Caco-2 (cell line): Measurements from ENCODE around the gene TRPM5. TPM values are rescaled to one million over a fixed set of nuclear protein-coding genes. Genes with fewer than 3 reads are reported as not detected.

Experiments
- BruUV-seq: library from RNA; stranded (reverse); fragments of 400-500 nt; replicated peaks from 2 replicates; lab custom pipeline; 2021; lab: Mats Ljungman, UMichigan
- CTCF ChIA-PET: fragments of 300-600 bp; sonication (Branson Sonifier 250); formaldehyde crosslinking; loops from one replicate; lab custom pipeline; 2022; ENCODE audit warnings: antibody characterized with exemption; lab: Charles Lee
- POLR2A ChIA-PET: fragments of 300-600 bp; sonication (Branson Sonifier 250); formaldehyde crosslinking; loops from one replicate; lab custom pipeline; 2022; ENCODE audit warnings: antibody characterized with exemption; lab: Charles Lee
- DNase-seq, 2 experiments: peaks; one replicate each; pipeline versions ENCODE4 v3.0.0 to v3.0.0-alpha.2; 2020 to 2022
- H3K27me3 ChIP-seq: replicated peaks from 2 replicates; pipeline ENCODE4 v1.6.0; 2011; ENCODE audit warnings: low read length; ENCODE audit not compliant: control insufficient read depth, insufficient read depth
- H3K36me3 ChIP-seq: 2 replicates; pipeline ENCODE4 v1.5.1; 2011; ENCODE audit warnings: low read length; ENCODE audit not compliant: control insufficient read depth, insufficient read depth
- H3K4me1 ChIP-seq: fragments of 250-450 bp; sonication (Bioruptor Pico); 2 replicates; pipeline ENCODE4 v1.5.1; 2020; ENCODE audit warnings: mild to moderate bottlenecking
- H3K4me3 ChIP-seq: 2 replicates; pipeline ENCODE4 v1.5.1; 2011; ENCODE audit warnings: low read depth, mild to moderate bottlenecking, control low read depth, low read length
- H3K9me3 ChIP-seq: fragments of 250-450 bp; sonication (Bioruptor Pico); 2 replicates; pipeline ENCODE4 v1.5.1; 2020; ENCODE audit warnings: mild to moderate bottlenecking, moderate library complexity
- H3K27ac Mint-ChIP-seq: one replicate; pipeline ENCODE4 v1.8.0; 2022; ENCODE audit warnings: mixed read lengths; ENCODE audit not compliant: unreplicated experiment
- H3K27me3 Mint-ChIP-seq: one replicate; pipeline ENCODE4 v1.8.0; 2022; ENCODE audit warnings: mixed read lengths; ENCODE audit not compliant: insufficient read depth, unreplicated experiment
- H3K36me3 Mint-ChIP-seq: one replicate; pipeline ENCODE4 v1.8.0; 2022; ENCODE audit warnings: mild to moderate bottlenecking, mixed read lengths; ENCODE audit not compliant: insufficient read depth, unreplicated experiment
- H3K4me1 Mint-ChIP-seq: one replicate; pipeline ENCODE4 v1.8.0; 2022; ENCODE audit warnings: low read depth, mixed read lengths; ENCODE audit not compliant: unreplicated experiment
- H3K4me3 Mint-ChIP-seq: one replicate; pipeline ENCODE4 v1.8.0; 2022; ENCODE audit warnings: mild to moderate bottlenecking, moderate library complexity, mixed read lengths; ENCODE audit not compliant: unreplicated experiment
- H3K9me3 Mint-ChIP-seq: one replicate; pipeline ENCODE4 v1.8.0; 2022; ENCODE audit warnings: mixed read lengths; ENCODE audit not compliant: unreplicated experiment
- intact Hi-C: fragments of 100-400 bp; cut with micrococcal nuclease; formaldehyde crosslinking; loops from one replicate; pipeline ENCODE4 v1.10.0; 2022; ENCODE audit not compliant: unreplicated experiment
- total RNA-seq: library from RNA; stranded (reverse); gene quantifications from 2 replicates; pipeline ENCODE4 v1.2.3, GENCODE V29; 2022
- TF ChIP-seq, protein P1 (sequence below), 2 experiments: fragments of 200-600 bp in 1 of 2; IDR thresholded peaks; 1 replicate in 1 of 2; 2 replicates in 1 of 2; pipeline versions ENCODE4 v1.5.1 to v1.8.0; 2011 to 2022; ENCODE audit warnings: antibody characterized with exemption in 1 of 2, control low read depth in 1 of 2, inconsistent platforms in 1 of 2, low read depth in 1 of 2, low read length in 1 of 2, mild to moderate bottlenecking in 1 of 2, moderate library complexity in 1 of 2; ENCODE audit not compliant: insufficient read depth in 1 of 2, severe bottlenecking in 1 of 2, unreplicated experiment in 1 of 2

The TRPM5 gene
- total RNA-seq, 1 experiment from 2014 or later: not detected

DNA sequence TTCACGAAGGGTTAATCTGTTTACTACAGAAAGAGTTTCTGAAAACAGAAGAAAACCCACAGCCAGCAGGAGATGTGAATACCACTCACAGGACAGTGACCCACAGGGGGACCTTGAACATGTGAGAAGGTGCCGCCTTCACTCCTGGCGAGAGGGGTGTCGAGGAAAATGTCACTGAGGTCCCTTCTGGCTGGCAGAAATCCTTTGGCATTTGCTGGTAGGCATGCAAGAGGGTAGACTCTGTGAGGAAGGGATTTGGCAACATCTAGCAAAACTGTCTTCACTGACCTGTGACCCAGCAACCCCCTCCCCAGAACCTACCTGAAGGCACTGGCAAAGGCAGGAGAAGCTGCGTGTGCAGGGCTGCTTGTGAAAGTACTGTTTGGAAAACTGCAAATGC is 9.1 kb upstream of the TRPM5 start:
- CTCF ChIA-PET: interaction anchor here (0.7 kb wide), 1 partner anchor 225 kb away, joined by 3 read pairs; no protein-coding TSS in a partner anchor
- H3K27me3 Mint-ChIP-seq: peaks cover 4% of the 10 kb centered on the region
- intact Hi-C loops: no loop called here
- Histone ChIP-seq H3K4me3 (no peak overlapping the region), H3K27me3 (no peaks in the 10 kb centered on the region; the same call in 1 of the 2 replicates), H3K4me1 (no peaks in the 10 kb centered on the region), H3K9me3 (no peaks in the 10 kb centered on the region), H3K36me3 (no peaks in the 10 kb centered on the region)
- no TSS peak for BruUV-seq
- no peak overlapping the region for H3K4me3 Mint-ChIP-seq
- H3K9me3 Mint-ChIP-seq: no peaks in the 10 kb centered on the region
- H3K4me1 Mint-ChIP-seq: no peaks in the 10 kb centered on the region
- peak in 1 of 2 experiments; percentile 1 for DNase-seq
- no peak overlapping the region for H3K27ac Mint-ChIP-seq
- no peaks in the 10 kb centered on the region for H3K36me3 Mint-ChIP-seq
- TF ChIP-seq, protein P1, sequence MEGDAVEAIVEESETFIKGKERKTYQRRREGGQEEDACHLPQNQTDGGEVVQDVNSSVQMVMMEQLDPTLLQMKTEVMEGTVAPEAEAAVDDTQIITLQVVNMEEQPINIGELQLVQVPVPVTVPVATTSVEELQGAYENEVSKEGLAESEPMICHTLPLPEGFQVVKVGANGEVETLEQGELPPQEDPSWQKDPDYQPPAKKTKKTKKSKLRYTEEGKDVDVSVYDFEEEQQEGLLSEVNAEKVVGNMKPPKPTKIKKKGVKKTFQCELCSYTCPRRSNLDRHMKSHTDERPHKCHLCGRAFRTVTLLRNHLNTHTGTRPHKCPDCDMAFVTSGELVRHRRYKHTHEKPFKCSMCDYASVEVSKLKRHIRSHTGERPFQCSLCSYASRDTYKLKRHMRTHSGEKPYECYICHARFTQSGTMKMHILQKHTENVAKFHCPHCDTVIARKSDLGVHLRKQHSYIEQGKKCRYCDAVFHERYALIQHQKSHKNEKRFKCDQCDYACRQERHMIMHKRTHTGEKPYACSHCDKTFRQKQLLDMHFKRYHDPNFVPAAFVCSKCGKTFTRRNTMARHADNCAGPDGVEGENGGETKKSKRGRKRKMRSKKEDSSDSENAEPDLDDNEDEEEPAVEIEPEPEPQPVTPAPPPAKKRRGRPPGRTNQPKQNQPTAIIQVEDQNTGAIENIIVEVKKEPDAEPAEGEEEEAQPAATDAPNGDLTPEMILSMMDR (IDR thresholded peaks at IDR 0.05; ENCODE audit: insufficient read depth in 1 of 2, low read depth in 1 of 2, low read length in 1 of 2, severe bottlenecking in 1 of 2, unreplicated experiment in 1 of 2): no peak
- POLR2A ChIA-PET: no interaction called here

DNA sequence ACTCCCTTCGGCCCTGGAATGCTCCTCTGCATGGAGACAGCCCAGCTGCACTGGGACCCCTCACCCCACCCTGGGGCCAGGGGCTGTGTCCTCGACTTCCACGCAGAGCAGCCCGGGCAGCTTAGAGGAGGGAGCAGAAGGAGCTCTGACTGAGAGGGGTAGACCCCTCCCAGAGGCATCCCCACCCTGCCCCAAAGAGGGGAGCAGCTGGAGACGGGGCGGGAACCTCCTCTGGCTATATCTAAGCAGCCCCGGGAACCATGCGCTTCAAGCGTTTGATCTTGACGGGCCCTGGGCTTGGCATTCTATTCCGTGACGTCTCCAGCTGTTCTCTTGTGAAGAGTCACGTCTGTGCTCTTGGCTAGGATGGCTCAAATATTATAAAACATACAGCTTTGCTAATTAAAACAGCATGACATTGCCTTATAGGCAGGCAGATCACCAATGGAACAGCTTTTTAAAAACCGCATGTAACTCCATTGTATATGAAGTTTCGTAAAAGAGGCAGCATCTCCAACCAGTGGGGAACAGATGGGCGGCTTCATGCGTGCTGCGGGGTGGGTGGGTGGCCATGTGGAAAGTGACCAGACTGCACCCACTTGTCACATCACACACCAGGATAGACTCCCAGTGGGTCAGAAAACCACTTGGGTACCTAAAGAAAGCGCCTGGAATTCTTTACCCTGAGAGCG is 8.2 kb upstream of the TRPM5 start:
- no peaks in the 10 kb centered on the region for H3K4me1 Mint-ChIP-seq
- POLR2A ChIA-PET: no interaction called here
- H3K4me1 ChIP-seq: no peaks in the 10 kb centered on the region
- no peak overlapping the region for H3K27ac Mint-ChIP-seq
- no peaks in the 10 kb centered on the region for H3K9me3 Mint-ChIP-seq
- no peaks in the 10 kb centered on the region for H3K36me3 Mint-ChIP-seq
- no peaks in the 10 kb centered on the region for H3K36me3 ChIP-seq
- H3K9me3 ChIP-seq: no peaks in the 10 kb centered on the region
- BruUV-seq: no TSS peak
- H3K27me3 ChIP-seq: peaks cover 3% of the 10 kb centered on the region
- intact Hi-C loops: no loop called here
- peak in 1 of 2 experiments; percentile 27 for DNase-seq
- TF ChIP-seq, protein P1 (IDR thresholded peaks at IDR 0.05; ENCODE audit: insufficient read depth in 1 of 2, low read depth in 1 of 2, low read length in 1 of 2, severe bottlenecking in 1 of 2, unreplicated experiment in 1 of 2): no peak
- CTCF ChIA-PET: no interaction called here
- no peak overlapping the region for H3K4me3 Mint-ChIP-seq
- no peak overlapping the region for H3K4me3 ChIP-seq
- H3K27me3 Mint-ChIP-seq: peaks cover 4% of the 10 kb centered on the region

DNA sequence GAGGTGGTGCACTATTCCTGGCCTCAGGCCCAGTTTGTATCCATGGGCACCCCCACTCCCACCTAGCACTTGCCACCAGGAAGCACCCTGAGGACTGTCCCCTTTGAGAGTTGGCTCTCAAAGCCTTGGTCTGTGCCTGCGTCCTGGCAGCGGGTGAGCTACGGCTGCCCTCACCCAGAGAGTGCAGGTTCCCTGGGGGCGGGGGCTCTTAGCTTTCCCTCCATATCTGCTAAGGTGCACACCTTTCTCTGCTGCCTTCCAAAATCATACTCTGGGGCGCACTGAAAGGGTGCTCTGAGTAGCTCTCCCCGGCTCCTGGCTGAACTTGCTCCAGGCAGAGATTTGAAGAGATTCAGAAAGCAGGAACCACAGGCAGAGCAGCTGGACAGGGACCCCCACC is 7.6 kb upstream of the TRPM5 start:
- Mint-ChIP-seq H3K4me3 (no peak overlapping the region), H3K36me3 (no peaks in the 10 kb centered on the region), H3K27me3 (peaks cover 6% of the 10 kb centered on the region), H3K27ac (no peak overlapping the region), H3K9me3 (no peaks in the 10 kb centered on the region), H3K4me1 (no peaks in the 10 kb centered on the region)
- Histone ChIP-seq H3K27me3 (peaks cover 3% of the 10 kb centered on the region), H3K4me3 (no peak overlapping the region), H3K9me3 (no peaks in the 10 kb centered on the region), H3K36me3 (no peaks in the 10 kb centered on the region), H3K4me1 (no peaks in the 10 kb centered on the region)
- no TSS peak for BruUV-seq
- DNase-seq: peak in 1 of 2 experiments; percentile 9
- CTCF ChIA-PET: no interaction called here
- POLR2A ChIA-PET: no interaction called here
- intact Hi-C loops: no loop called here
- TF ChIP-seq, protein P1 (IDR thresholded peaks at IDR 0.05; ENCODE audit: insufficient read depth in 1 of 2, low read depth in 1 of 2, low read length in 1 of 2, severe bottlenecking in 1 of 2, unreplicated experiment in 1 of 2): no peak
